HG02938 (cell line): ENCODE results near the gene CHST3.
"Not testable (repeated sequence)": the region's sequence is repeated elsewhere in the genome, so short reads cannot be mapped to it uniquely, and the experiment has no call there.

ENCODE experiments used
- ATAC-seq: cut with Tn5 transposase; IDR thresholded peaks from one replicate; pipeline ENCODE4 v1.9.1; 2021; ENCODE audit warnings: mild to moderate bottlenecking, moderate library complexity; ENCODE audit not compliant: unreplicated experiment

CHST3 gene

GRCh38 chr10:71972746-71973695 lies 8.8 kb downstream of the CHST3 start:
- ATAC-seq: no peak

DNA sequence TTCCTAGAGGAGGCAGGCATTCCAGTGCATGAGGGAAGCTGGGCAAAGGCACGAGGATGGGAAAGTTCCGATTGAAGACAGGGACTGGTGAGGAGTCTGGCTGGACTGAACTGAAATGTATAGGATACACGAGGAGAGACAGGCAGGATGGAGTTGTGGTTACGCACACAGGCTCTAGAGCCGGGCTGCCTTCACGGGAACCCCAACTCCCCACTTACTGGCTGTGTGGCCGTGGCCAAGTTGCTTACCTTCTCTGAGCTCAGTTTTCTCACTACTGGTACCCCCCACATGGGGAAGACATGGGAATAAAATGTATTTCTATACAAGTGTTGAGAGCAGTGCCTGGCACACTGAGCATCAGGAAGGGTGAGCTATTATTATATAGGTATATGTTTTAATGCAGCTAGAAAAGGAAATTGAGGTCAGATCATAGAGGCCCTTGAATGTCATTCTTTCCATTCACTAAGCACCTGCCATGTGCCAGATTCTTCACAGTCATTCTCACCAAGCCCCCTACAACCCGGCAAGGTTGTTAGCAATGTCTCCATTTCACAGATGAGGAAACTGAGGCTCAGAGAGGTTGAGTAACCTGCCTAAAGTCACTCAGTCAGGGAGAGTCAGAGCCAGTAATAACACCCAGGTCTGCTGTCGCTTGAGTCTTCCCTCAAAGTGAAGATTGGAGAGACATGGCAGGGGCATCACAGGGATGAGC lies 9.7 kb downstream of the CHST3 start:
- no peak for ATAC-seq

GRCh38 chr10:71974489-71975021 lies 10.4 kb downstream of the CHST3 start:
- ATAC-seq: no peak

GRCh38 chr10:71975087-71975870 lies 11.1 kb downstream of the CHST3 start:
- no peak for ATAC-seq

DNA sequence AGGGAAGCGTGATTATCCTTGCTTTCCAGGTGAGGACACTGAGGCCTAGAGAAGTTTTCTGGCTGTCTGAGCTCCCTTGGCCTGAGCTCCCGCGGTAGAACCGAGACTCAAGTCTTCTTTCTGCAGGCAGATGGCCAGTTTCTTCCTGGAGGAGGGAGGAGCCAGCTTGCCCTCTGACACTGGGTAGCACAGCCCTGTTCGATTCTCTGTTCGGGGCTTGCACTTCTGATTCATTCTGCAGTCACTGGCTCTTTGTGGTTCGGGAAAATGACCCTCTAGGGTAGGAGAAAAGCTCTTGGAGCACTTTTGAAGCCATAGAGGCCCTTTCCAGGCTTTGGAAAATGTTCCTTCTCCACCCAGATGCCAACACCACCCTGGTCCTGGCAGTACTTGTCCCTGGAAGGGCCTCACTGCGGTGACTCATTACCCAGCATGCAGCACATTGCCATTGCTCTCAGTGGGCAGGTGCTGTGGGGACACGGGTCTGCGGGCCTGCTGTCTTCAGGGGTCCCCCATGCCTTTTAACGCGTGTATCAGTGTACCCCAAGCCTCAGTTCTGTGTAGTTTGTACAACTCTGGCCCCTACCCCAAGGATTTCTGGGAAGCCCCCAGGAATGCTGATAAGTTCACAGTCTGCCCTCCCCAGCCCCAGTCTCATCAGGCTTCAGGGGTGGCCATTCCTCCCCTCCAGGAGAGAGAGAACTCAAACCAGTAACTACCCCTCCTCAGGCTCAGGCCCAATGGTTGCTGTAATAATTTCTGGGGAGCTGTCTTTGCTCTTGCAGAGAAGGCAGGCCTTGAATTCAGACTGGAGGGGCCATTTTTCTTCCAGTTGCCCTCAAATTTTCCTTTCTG lies 11.9 kb downstream of the CHST3 start:
- no peak for ATAC-seq

GRCh38 chr10:71977614-71977903 lies 13.4 kb downstream of the CHST3 start:
- not testable (repeated sequence) for ATAC-seq

- no peak for ATAC-seq
Measured at GRCh38 chr10:71978476-71978875, 14.3 kb downstream of the CHST3 start.

DNA sequence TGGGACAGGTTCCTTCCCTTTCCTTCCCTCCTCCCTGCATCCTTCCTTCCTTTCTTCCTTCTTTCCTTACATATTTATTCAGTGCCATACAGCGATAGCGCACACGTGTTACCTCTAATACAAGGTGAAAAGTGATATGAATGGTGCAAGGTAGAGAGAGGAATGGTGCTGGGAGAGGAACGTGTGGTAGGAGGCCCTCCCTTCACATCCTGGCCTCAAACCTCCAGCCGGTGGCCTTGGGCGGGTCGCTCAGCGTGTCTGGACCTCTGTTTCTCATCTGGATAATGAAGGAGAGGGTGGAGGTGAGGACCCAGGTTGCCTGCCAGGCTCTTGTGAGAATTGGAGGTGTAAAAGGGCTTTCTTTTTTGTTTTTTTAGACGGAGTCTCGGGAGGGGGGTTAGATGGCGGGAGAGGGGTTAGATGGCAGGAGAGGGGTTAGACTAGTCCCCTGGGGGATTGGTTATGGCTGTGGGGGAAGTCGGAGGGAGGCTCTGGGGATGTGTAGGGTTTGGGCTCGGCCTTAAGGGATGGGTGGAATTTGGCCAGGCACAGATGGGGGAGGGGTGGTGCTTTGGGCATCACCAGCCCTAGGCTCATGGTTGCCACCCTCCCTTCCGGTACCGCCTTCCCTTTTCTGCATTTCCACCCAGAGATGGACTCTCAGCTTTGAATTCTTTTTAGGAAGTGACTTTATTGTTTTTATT lies 14.9 kb downstream of the CHST3 start:
- ATAC-seq: no peak

DNA sequence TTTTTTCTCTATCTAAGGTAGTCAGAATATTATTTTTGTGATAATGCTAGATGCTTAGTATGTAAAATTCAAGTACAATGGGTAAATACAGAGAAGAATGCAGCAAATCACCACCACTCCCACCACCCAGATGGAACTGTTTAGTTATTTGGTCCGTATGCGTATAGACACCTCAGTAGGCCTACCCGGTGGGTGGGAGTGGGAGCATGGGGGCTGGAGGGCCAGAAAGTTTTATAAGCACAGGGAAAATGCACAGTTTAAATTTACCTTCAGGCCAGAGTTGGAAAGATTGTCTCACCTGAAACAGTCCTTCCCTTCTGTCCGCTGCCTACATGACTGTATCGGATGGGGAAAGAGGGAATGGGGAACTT lies 15.5 kb downstream of the CHST3 start:
- ATAC-seq: no peak

DNA sequence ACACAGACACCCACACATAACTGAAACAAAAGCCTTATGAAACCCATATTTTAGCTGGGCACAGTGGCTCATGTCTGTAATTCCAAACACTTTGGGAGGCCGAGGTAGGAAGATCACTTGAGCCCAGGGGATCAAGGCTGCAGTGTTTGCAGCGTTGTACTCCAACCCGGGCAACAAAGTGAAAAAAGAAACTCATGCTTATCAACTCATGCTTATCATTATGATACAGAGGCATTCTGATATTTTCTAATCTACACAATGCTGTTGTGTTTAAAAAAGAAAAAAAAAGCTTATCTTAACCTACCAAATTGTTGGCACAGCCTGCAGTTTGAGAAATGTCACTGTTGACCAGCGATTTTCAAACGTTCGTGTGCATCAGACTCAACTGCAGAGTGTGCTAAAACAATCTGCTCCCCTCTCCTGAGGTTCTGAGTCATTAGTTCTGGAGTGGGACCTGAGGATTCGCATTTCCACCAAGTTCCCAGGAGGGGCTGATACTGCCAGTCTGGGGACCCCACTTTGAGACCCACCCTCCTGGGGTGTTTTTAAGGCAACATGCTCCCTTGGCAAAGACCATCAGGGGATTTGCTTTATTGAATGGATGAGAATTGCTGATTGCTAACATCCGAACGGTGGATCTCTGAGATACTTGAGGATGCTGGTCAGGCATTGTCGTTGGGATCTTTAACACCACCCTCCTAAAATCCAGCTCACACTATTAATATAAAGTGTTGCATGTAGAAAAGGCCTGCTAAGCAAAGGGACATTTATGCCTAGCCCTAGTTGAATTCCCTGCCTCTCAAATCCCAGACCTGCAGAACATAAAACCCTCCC lies 16.2 kb downstream of the CHST3 start:
- ATAC-seq: no peak

- no peak for ATAC-seq
Measured at GRCh38 chr10:71981015-71981875, 17.1 kb downstream of the CHST3 start.

GRCh38 chr10:71981876-71982230 lies 17.7 kb downstream of the CHST3 start:
- no peak for ATAC-seq

DNA sequence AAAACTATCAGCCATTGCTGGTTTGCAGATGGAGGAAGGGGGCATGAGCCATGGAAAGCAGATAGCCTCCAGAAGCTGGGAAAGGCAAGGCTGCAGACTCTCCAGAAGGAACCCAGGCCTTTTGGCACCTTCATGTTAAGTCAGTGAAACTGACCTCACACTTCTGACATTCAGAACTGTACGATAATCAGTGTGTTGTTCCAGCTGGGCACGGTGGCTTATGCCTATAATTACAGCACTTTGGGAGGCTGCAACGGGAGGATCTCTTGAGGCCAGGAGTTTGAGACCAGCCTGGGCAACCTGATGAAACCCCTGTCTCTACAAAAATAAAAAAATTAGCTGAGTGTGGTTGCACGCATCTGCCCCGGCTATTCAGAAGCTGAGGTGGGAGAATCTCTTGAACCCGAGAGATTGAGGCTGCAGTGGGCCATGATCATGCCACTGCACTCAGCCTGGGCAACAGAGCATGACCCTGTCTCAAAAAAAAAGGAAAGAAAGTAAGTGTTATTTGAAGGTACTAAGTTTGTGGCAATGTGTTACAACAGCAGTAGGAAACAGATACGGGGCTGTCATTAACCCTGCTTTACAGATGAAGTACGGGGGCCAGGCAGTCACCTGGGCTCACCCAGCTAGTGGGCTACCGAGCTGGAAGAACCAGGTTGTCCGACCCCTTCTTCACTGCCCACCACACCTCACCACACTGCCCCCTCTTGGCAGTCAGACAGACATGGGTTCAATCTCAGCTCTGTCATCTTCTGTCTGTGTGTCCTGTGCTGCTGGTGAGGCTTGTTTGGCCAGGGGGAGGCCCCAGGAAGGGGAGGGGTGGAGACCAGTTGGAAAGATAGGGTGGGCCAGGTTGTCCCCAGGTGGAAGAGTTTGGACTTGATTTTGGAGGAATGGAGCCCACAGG lies 18.3 kb downstream of the CHST3 start:
- no peak for ATAC-seq

- no peak for ATAC-seq
Measured at GRCh38 chr10:71984126-71984808, 20.1 kb downstream of the CHST3 start.

DNA sequence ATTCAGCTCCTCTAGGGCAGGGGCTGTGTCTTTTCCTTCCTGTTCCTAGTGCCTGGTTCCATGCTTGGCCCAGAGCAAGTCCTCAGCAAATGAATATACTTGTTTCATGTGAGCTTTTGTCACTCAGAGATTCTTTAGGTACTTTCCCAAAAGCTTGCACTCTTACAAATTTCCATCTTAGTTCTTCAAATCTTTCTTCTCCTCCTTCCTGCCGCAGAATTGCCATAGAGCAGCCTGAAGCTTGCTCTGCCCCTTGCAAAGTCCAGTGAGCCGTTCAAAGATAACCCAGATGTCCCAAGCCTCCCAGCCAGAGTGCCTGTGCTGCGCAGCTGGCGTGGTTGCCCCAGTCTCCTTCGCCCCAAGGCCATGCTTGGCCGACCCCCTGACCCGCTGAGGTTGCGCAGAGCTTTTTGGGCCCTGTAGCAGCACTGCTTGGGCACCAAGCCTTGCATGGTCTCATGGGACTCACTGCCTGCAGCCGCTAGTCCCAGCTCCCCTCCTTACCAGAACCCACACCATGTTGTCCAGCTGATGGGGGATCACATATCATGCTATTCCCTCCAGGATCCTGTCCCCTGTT lies 20.7 kb downstream of the CHST3 start:
- no peak for ATAC-seq
